Karpas-422 (cell line): Measurements from ENCODE around the gene TXNDC2. TPM values are rescaled to one million over a fixed set of nuclear protein-coding genes. Genes with fewer than 3 reads are reported as not detected.

Source experiments
- DNase-seq: peaks from one replicate; pipeline ENCODE4 v3.0.0-alpha.2; 2015
- H2AFZ ChIP-seq: fragments of 200-600 bp; sonication (generic); 2 replicates; pipeline ENCODE4 v1.6.1; 2014; ENCODE audit warnings: antibody characterized with exemption, low read length, mixed read lengths
- H3K27ac ChIP-seq: fragments of 200-600 bp; sonication (generic); 2 replicates; pipeline ENCODE4 v1.5.1; 2014; ENCODE audit warnings: mild to moderate bottlenecking, low read length, moderate library complexity
- H3K27me3 ChIP-seq: fragments of 200-600 bp; sonication (generic); 2 replicates; pipeline ENCODE4 v1.6.1; 2014; ENCODE audit warnings: low read length, mixed read lengths
- H3K36me3 ChIP-seq: fragments of 200-600 bp; sonication (generic); 2 replicates; pipeline ENCODE4 v1.6.1; 2014; ENCODE audit warnings: low read length, mixed read lengths; ENCODE audit not compliant: insufficient read depth
- H3K4me1 ChIP-seq: fragments of 200-600 bp; sonication (generic); 2 replicates; pipeline ENCODE4 v1.6.1; 2014; ENCODE audit warnings: mild to moderate bottlenecking, low read length, mixed read lengths
- H3K4me2 ChIP-seq: fragments of 200-600 bp; sonication (generic); 2 replicates; pipeline ENCODE4 v1.6.1; 2014; ENCODE audit warnings: low read length, low read depth, mild to moderate bottlenecking; ENCODE audit not compliant: poor library complexity, severe bottlenecking
- H3K4me3 ChIP-seq: fragments of 200-600 bp; sonication (generic); 2 replicates; pipeline ENCODE4 v1.5.1; 2014; ENCODE audit warnings: mild to moderate bottlenecking, antibody characterized with exemption, low read length, mixed read lengths
- H3K79me2 ChIP-seq: fragments of 200-600 bp; sonication (generic); 2 replicates; pipeline ENCODE4 v1.6.1; 2014; ENCODE audit warnings: mild to moderate bottlenecking, low read length, mixed read lengths
- H3K9ac ChIP-seq: fragments of 200-600 bp; sonication (generic); 2 replicates; pipeline ENCODE4 v1.6.0; 2014; ENCODE audit warnings: low read length
- H3K9me2 ChIP-seq: fragments of 200-600 bp; sonication (generic), shearing (Covaris generic); replicated peaks from 2 replicates; pipeline ENCODE4 v1.6.0; 2014; ENCODE audit warnings: mild to moderate bottlenecking, low read length, moderate library complexity; ENCODE audit not compliant: insufficient read depth
- H3K9me3 ChIP-seq: fragments of 300-700, 200-600 bp; sonication (generic); 2 replicates; pipeline ENCODE4 v1.6.1; 2014; ENCODE audit warnings: low read length, mixed read lengths
- H4K20me1 ChIP-seq: fragments of 200-600 bp; sonication (generic); 2 replicates; pipeline ENCODE4 v1.6.1; 2014; ENCODE audit warnings: mild to moderate bottlenecking, antibody characterized with exemption, low read length, low read depth; ENCODE audit not compliant: insufficient read depth
- total RNA-seq: library from RNA; depleted of rRNA; stranded (reverse); fragments of >200 nt; shearing (Covaris generic); gene quantifications from 2 replicates; pipeline ENCODE4 v1.2.3, GENCODE V29; 2014; ENCODE audit warnings: low replicate concordance

The TXNDC2 gene
- total RNA-seq, 1 experiment from 2014 or later = not detected

GRCh38 chr18:9848170-9848879 is 37.4 kb upstream of the TXNDC2 start:
- no peaks in the 10 kb centered on the region for H4K20me1 ChIP-seq
- no peaks in the 10 kb centered on the region for H3K36me3 ChIP-seq
- no peak overlapping the region for H3K27ac ChIP-seq
- H3K4me1 ChIP-seq = no peaks in the 10 kb centered on the region
- no peak overlapping the region for H3K4me3 ChIP-seq
- no peaks in the 10 kb centered on the region for H3K27me3 ChIP-seq
- H3K79me2 ChIP-seq = no peaks in the 10 kb centered on the region
- no peak overlapping the region for H2AFZ ChIP-seq
- no peak for DNase-seq
- no peak overlapping the region for H3K9ac ChIP-seq
- no peaks in the 10 kb centered on the region for H3K9me3 ChIP-seq
- no peak overlapping the region for H3K4me2 ChIP-seq
- H3K9me2 ChIP-seq = no peaks in the 10 kb centered on the region

- H3K4me3 ChIP-seq = no peak overlapping the region
- H2AFZ ChIP-seq = no peak overlapping the region
- H3K27ac ChIP-seq = no peak overlapping the region
- no peak overlapping the region for H3K9ac ChIP-seq
- H3K27me3 ChIP-seq = no peaks in the 10 kb centered on the region
- H3K9me2 ChIP-seq = no peaks in the 10 kb centered on the region
- H3K4me2 ChIP-seq = no peak overlapping the region
- H4K20me1 ChIP-seq = no peaks in the 10 kb centered on the region
- H3K79me2 ChIP-seq = no peaks in the 10 kb centered on the region
- H3K36me3 ChIP-seq = no peaks in the 10 kb centered on the region
- H3K9me3 ChIP-seq = no peaks in the 10 kb centered on the region
- H3K4me1 ChIP-seq = no peaks in the 10 kb centered on the region
- no peak for DNase-seq
These were observed 36.1 kb upstream of the TXNDC2 start for GRCh38 chr18:9849407-9850283.

GRCh38 chr18:9850309-9850708 is 35.5 kb upstream of the TXNDC2 start:
- no peaks in the 10 kb centered on the region for H3K9me3 ChIP-seq
- H4K20me1 ChIP-seq = no peaks in the 10 kb centered on the region
- H2AFZ ChIP-seq = no peak overlapping the region
- H3K4me3 ChIP-seq = no peak overlapping the region
- no peaks in the 10 kb centered on the region for H3K4me1 ChIP-seq
- H3K27me3 ChIP-seq = no peaks in the 10 kb centered on the region
- DNase-seq = no peak
- H3K27ac ChIP-seq = no peak overlapping the region
- H3K36me3 ChIP-seq = no peaks in the 10 kb centered on the region
- H3K4me2 ChIP-seq = no peak overlapping the region
- H3K9ac ChIP-seq = no peak overlapping the region
- H3K79me2 ChIP-seq = no peaks in the 10 kb centered on the region
- no peaks in the 10 kb centered on the region for H3K9me2 ChIP-seq

- Histone ChIP-seq H3K9ac (no peak overlapping the region), H3K4me1 (no peaks in the 10 kb centered on the region), H3K27me3 (no peaks in the 10 kb centered on the region), H3K4me2 (no peak overlapping the region), H3K27ac (no peak overlapping the region), H3K9me3 (no peaks in the 10 kb centered on the region), H2AFZ (no peak overlapping the region), H3K79me2 (no peaks in the 10 kb centered on the region), H3K36me3 (no peaks in the 10 kb centered on the region), H3K9me2 (no peaks in the 10 kb centered on the region), H3K4me3 (no peak overlapping the region), H4K20me1 (no peaks in the 10 kb centered on the region)
- no peak for DNase-seq
These were observed 34.3 kb upstream of the TXNDC2 start for GRCh38 chr18:9851511-9851910.

- Histone ChIP-seq H3K27ac (no peak overlapping the region), H3K4me2 (no peak overlapping the region), H3K4me3 (no peak overlapping the region), H3K9me3 (no peaks in the 10 kb centered on the region), H3K79me2 (no peaks in the 10 kb centered on the region), H4K20me1 (no peaks in the 10 kb centered on the region), H3K9me2 (no peaks in the 10 kb centered on the region), H3K9ac (no peak overlapping the region), H2AFZ (no peak overlapping the region), H3K4me1 (no peaks in the 10 kb centered on the region), H3K27me3 (no peaks in the 10 kb centered on the region), H3K36me3 (no peaks in the 10 kb centered on the region)
- no peak for DNase-seq
These were observed 33.3 kb upstream of the TXNDC2 start for GRCh38 chr18:9852266-9853081.

- Histone ChIP-seq H3K9me2 (no peaks in the 10 kb centered on the region), H3K4me3 (no peak overlapping the region), H3K9ac (no peak overlapping the region), H3K4me1 (no peaks in the 10 kb centered on the region), H3K27ac (no peak overlapping the region), H3K9me3 (no peaks in the 10 kb centered on the region), H3K36me3 (no peaks in the 10 kb centered on the region), H2AFZ (no peak overlapping the region), H3K79me2 (no peaks in the 10 kb centered on the region), H3K27me3 (no peaks in the 10 kb centered on the region), H4K20me1 (no peaks in the 10 kb centered on the region), H3K4me2 (no peak overlapping the region)
- DNase-seq = no peak
These were observed 30.7 kb upstream of the TXNDC2 start for GRCh38 chr18:9854801-9855676.

- no peaks in the 10 kb centered on the region for H3K36me3 ChIP-seq
- no peak overlapping the region for H2AFZ ChIP-seq
- H3K9me2 ChIP-seq = no peaks in the 10 kb centered on the region
- no peak overlapping the region for H3K4me3 ChIP-seq
- no peaks in the 10 kb centered on the region for H3K79me2 ChIP-seq
- H3K27me3 ChIP-seq = no peaks in the 10 kb centered on the region
- H4K20me1 ChIP-seq = no peaks in the 10 kb centered on the region
- no peak overlapping the region for H3K4me2 ChIP-seq
- no peak overlapping the region for H3K9ac ChIP-seq
- DNase-seq = no peak
- H3K9me3 ChIP-seq = no peaks in the 10 kb centered on the region
- no peaks in the 10 kb centered on the region for H3K4me1 ChIP-seq
- H3K27ac ChIP-seq = no peak overlapping the region
These were observed 30.1 kb upstream of the TXNDC2 start for GRCh38 chr18:9855681-9856080.
